MCF 10A (cell line): ENCODE measurements around the gene FAM174A. TPM values are rescaled to one million over a fixed set of nuclear protein-coding genes. Genes with fewer than 3 reads are reported as not detected.
A peak's percentile ranks its signal among the peaks of the same experiment; 100 is the strongest.

Experiments
- BruUV-seq: library from RNA; stranded (reverse); fragments of 400-500 nt; replicated peaks from 2 replicates; lab custom pipeline; 2021; lab: Mats Ljungman, UMichigan
- CTCF ChIA-PET: fragments of 300-600 bp; sonication (Branson Sonifier 250); formaldehyde crosslinking; extraction: SDS; loops from one replicate; lab custom pipeline; 2021; ENCODE audit warnings: antibody characterized with exemption, inconsistent platforms; lab: Yijun Ruan, JAX
- POLR2A ChIA-PET: fragments of 300-600, 350-650 bp; sonication (Branson Sonifier 250); formaldehyde crosslinking; extraction: SDS; loops from one replicate; lab custom pipeline; 2020; ENCODE audit warnings: antibody characterized with exemption, inconsistent platforms; lab: Yijun Ruan, JAX
- DNase-seq: peaks from one replicate; pipeline ENCODE4 v3.0.0-alpha.2; 2018; ENCODE audit not compliant: unreplicated experiment
- H3K27ac Mint-ChIP-seq: one replicate; pipeline ENCODE4 v1.8.0; 2022; ENCODE audit warnings: mild to moderate bottlenecking, low read depth, mixed read lengths; ENCODE audit not compliant: unreplicated experiment
- H3K27me3 Mint-ChIP-seq: one replicate; pipeline ENCODE4 v1.8.0; 2022; ENCODE audit warnings: mixed read lengths; ENCODE audit not compliant: insufficient read depth, unreplicated experiment
- H3K36me3 Mint-ChIP-seq: one replicate; pipeline ENCODE4 v1.8.0; 2022; ENCODE audit warnings: mild to moderate bottlenecking, moderate library complexity, mixed read lengths; ENCODE audit not compliant: insufficient read depth, unreplicated experiment
- H3K4me1 Mint-ChIP-seq: one replicate; pipeline ENCODE4 v1.8.0; 2022; ENCODE audit warnings: mixed read lengths; ENCODE audit not compliant: insufficient read depth, unreplicated experiment
- H3K4me3 Mint-ChIP-seq: one replicate; pipeline ENCODE4 v1.8.0; 2022; ENCODE audit warnings: mild to moderate bottlenecking, moderate library complexity, mixed read lengths; ENCODE audit not compliant: unreplicated experiment
- H3K9me3 Mint-ChIP-seq: one replicate; pipeline ENCODE4 v1.8.0; 2022; ENCODE audit warnings: mixed read lengths; ENCODE audit not compliant: unreplicated experiment
- intact Hi-C: fragments of 100-400 bp; cut with micrococcal nuclease; formaldehyde crosslinking; loops from 2 replicates; pipeline ENCODE4 v1.14.1; 2022
- total RNA-seq: library from RNA; stranded (reverse); gene quantifications from 2 replicates; pipeline ENCODE4 v1.2.3, GENCODE V29; 2022
- TF ChIP-seq, protein P1 (sequence below): fragments of 200-600 bp; IDR thresholded peaks from one replicate; pipeline ENCODE4 v1.8.0; 2022; ENCODE audit warnings: antibody characterized with exemption, mild to moderate bottlenecking; ENCODE audit not compliant: unreplicated experiment

FAM174A gene
- total RNA-seq, 1 experiment from 2014 or later = 9.7 TPM

DNA sequence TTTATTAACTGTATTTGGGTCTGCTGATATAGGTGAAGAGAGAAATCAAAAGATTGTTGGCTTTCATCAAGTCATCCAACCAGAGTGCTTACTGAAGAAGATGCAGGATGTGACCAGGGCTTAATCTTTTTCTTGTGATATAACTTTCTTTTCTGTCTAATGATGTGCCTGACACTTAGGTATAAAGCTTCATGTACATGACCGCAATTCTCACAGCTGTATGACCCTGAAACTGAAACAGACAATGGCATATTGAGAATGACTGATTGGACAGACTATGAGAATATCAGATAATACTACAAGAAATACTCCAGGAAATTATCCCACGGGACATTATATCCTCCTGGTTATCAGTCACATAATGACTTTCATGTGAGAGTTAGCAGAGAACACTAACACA lies 32.5 kb upstream of the FAM174A start:
- no peaks in the 10 kb centered on the region for H3K27me3 Mint-ChIP-seq
- POLR2A ChIA-PET = no interaction called here
- DNase-seq = no peak
- CTCF ChIA-PET = no interaction called here
- TF ChIP-seq, protein P1, sequence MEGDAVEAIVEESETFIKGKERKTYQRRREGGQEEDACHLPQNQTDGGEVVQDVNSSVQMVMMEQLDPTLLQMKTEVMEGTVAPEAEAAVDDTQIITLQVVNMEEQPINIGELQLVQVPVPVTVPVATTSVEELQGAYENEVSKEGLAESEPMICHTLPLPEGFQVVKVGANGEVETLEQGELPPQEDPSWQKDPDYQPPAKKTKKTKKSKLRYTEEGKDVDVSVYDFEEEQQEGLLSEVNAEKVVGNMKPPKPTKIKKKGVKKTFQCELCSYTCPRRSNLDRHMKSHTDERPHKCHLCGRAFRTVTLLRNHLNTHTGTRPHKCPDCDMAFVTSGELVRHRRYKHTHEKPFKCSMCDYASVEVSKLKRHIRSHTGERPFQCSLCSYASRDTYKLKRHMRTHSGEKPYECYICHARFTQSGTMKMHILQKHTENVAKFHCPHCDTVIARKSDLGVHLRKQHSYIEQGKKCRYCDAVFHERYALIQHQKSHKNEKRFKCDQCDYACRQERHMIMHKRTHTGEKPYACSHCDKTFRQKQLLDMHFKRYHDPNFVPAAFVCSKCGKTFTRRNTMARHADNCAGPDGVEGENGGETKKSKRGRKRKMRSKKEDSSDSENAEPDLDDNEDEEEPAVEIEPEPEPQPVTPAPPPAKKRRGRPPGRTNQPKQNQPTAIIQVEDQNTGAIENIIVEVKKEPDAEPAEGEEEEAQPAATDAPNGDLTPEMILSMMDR = no peak
- intact Hi-C loops = no loop called here
- H3K27ac Mint-ChIP-seq = no peak overlapping the region
- H3K9me3 Mint-ChIP-seq = no peaks in the 10 kb centered on the region
- H3K36me3 Mint-ChIP-seq = no peaks in the 10 kb centered on the region
- BruUV-seq = no TSS peak
- peaks cover 20% of the 10 kb centered on the region for H3K4me1 Mint-ChIP-seq
- H3K4me3 Mint-ChIP-seq = no peak overlapping the region

GRCh38 chr5:100505984-100506670 lies 29.0 kb upstream of the FAM174A start:
- intact Hi-C loops = no loop called here
- peak; percentile 95 for DNase-seq

DNA sequence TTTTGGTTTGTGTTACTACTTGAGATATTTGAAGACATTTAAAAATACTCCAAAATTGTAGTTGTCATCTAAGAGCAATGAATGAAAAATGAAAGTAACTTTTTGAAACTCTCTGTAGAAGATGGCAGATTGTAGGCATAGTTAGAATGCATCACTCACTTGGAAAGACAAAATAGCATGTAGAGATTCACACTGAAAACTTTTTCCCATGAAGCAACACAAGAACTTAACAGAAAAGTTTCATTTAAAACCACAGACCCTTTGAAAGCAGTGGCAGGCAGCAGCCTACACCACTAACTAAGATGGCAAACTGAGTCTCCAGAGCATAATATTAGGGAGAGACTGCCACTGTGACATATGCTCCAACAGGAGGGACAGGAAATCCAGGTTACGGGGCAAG lies 18.9 kb upstream of the FAM174A start:
- intact Hi-C loops = no loop called here
- Mint-ChIP-seq H3K4me1 (peaks cover 24% of the 10 kb centered on the region), H3K27me3 (no peaks in the 10 kb centered on the region), H3K27ac (peak overlapping the region; percentile 61), H3K36me3 (peaks cover 10% of the 10 kb centered on the region), H3K9me3 (no peaks in the 10 kb centered on the region), H3K4me3 (no peak overlapping the region)
- TF ChIP-seq, protein P1 = no peak
- CTCF ChIA-PET = interaction anchor here (0.7 to 1.3 kb wide), 2 partner anchors 37 to 69 kb away, joined by 3 to 5 read pairs; no protein-coding TSS in a partner anchor
- BruUV-seq = no TSS peak
- POLR2A ChIA-PET = interaction anchor here (2.8 kb wide), 1 partner anchor 10 kb away, joined by 15 read pairs; no protein-coding TSS in a partner anchor
- no peak for DNase-seq

More at GRCh38 chr5:100505984-100506670, 29.0 kb upstream of the FAM174A start:
- peaks cover 20% of the 10 kb centered on the region for H3K4me1 Mint-ChIP-seq
- ChIA-PET POLR2A (interaction anchor here (0.7 to 2.4 kb wide), 5 partner anchors 10 to 47 kb away, joined by 3 to 15 read pairs (median 4); partner anchors contain the start of gene FAM174A), CTCF (interaction anchor here (1.3 kb wide), 1 partner anchor 10 kb away, joined by 4 read pairs; no protein-coding TSS in a partner anchor)
- no TSS peak for BruUV-seq
- H3K4me3 Mint-ChIP-seq = peak overlapping the region; percentile 47
- H3K27ac Mint-ChIP-seq = peak overlapping the region; percentile 90
- H3K36me3 Mint-ChIP-seq = no peaks in the 10 kb centered on the region
- TF ChIP-seq, protein P1 = no peak
- H3K9me3 Mint-ChIP-seq = no peaks in the 10 kb centered on the region
- no peaks in the 10 kb centered on the region for H3K27me3 Mint-ChIP-seq

- H3K27me3 Mint-ChIP-seq = no peaks in the 10 kb centered on the region
- peaks cover under 1% of the 10 kb centered on the region for H3K9me3 Mint-ChIP-seq
- POLR2A ChIA-PET = interaction anchor here (0.7 to 2.8 kb wide), 10 partner anchors 9 to 714 kb away, joined by 3 to 27 read pairs (median 6); partner anchors contain the start of gene FAM174A
- peak; percentile 95 for DNase-seq
- peak overlapping the region; percentile 19 for H3K4me3 Mint-ChIP-seq
- CTCF ChIA-PET = interaction anchor here (0.6 to 2.0 kb wide), 19 partner anchors 13 to 1405 kb away, joined by 3 to 8 read pairs (median 4); no protein-coding TSS in a partner anchor
- H3K27ac Mint-ChIP-seq = peak overlapping the region; percentile 61
- H3K36me3 Mint-ChIP-seq = peaks cover 10% of the 10 kb centered on the region
- no TSS peak for BruUV-seq
- intact Hi-C loops = no loop called here
- TF ChIP-seq, protein P1 = no peak
- peaks cover 24% of the 10 kb centered on the region for H3K4me1 Mint-ChIP-seq
Measured at GRCh38 chr5:100517301-100517974, 17.7 kb upstream of the FAM174A start.
